ENCODE measurements around the gene MERTK.
"Not testable (repeated sequence)": the region's sequence is repeated elsewhere in the genome, so short reads cannot be mapped to it uniquely, and the experiment has no call there.

MERTK gene

DNA sequence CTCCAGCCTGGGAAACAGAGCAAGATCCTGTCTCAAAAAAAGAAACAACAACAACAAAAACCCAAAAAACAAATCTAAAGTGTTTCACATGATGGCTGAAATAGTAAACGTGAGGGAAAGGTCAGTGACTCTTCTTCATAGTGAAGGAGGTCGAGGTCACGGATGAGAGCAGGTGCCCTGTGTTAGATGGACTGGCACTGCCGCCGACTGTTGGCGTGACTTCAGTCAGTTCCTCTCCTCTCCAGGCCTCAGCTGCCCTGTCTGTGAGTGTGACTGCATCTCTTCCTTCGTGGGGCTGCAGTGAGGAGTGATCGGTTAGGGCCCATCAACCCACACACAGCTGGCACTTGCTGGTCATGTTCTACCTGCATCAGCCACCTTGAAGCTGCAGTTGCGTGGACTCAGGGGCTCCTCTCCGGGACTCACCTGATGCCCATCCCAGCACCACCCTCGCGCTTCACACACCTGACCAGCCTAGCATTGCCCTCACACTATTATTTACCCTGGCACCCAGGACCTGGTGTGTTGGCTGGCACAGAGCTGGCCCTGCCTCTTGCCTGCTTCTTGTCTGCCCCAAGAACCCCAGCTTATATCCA is 126.6 kb downstream of the MERTK start:
- H3K9me3 Mint-ChIP-seq: no peaks in the 10 kb centered on the region
- no peaks in the 10 kb centered on the region for H3K36me3 Mint-ChIP-seq (ENCODE audit: insufficient read depth)
- no peak overlapping the region for H3K27ac Mint-ChIP-seq
- no peaks in the 10 kb centered on the region for H3K4me1 Mint-ChIP-seq (ENCODE audit: low read depth in 2 of 2)
- no peak for DNase-seq
- H3K4me3 Mint-ChIP-seq: no peak overlapping the region
- H3K27me3 Mint-ChIP-seq: peaks cover 26 to 33% of the 10 kb centered on the region in 2 donors
- no peak for ATAC-seq (replicated peaks)

DNA sequence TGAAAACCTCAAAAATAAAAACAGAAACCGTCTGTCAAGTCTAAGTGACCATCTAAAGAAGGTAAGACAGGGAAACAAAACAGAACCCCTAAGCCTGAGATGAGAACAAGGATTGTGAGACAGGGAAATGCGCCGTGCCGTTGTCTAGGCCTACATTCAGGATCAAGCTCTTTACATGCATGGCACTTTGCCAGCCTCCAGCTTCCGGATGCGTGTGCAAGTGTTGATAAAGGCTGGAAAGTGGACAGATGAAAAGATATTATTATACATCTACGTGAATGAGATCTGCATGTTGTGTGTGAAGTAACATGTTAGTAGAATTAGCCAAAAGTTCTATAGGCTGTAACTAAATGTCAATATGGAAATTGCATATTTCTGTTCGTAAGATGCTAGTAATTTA is 128.1 kb downstream of the MERTK start:
- Mint-ChIP-seq H3K36me3 (ENCODE audit: insufficient read depth) (no peaks in the 10 kb centered on the region), H3K27me3 (peaks cover 11 to 26% of the 10 kb centered on the region in 2 donors), H3K4me1 (ENCODE audit: low read depth in 2 of 2) (no peaks in the 10 kb centered on the region), H3K9me3 (no peaks in the 10 kb centered on the region), H3K4me3 (no peak overlapping the region), H3K27ac (no peak overlapping the region)
- DNase-seq (no peak), ATAC-seq (replicated peaks) (no peak)

DNA sequence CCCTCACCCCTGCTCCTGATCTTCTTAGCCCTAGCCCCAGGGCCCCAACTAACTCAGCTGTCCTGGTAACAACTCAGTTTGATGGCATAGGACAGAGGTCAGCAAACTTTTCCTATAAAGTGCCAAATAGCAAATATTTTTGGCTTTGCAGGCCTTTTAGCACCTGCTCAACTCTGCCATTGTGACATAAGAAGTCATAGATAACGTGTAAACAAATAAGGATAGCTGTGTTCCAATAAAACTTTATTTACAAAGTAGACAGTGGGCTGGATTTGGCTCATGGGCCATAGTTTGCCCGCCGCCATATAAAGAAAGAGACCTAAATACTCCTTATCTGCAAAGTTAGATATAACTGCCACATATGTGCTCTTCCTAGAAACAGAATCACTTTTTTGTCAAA is 129.4 kb downstream of the MERTK start:
- Mint-ChIP-seq H3K9me3 (no peaks in the 10 kb centered on the region), H3K36me3 (ENCODE audit: insufficient read depth) (no peaks in the 10 kb centered on the region), H3K4me1 (ENCODE audit: low read depth in 2 of 2) (no peaks in the 10 kb centered on the region), H3K27me3 (peaks cover 0 to 21% of the 10 kb centered on the region in 2 donors), H3K4me3 (no peak overlapping the region), H3K27ac (no peak overlapping the region)
- DNase-seq: no peak
- no peak for ATAC-seq (replicated peaks)

DNA sequence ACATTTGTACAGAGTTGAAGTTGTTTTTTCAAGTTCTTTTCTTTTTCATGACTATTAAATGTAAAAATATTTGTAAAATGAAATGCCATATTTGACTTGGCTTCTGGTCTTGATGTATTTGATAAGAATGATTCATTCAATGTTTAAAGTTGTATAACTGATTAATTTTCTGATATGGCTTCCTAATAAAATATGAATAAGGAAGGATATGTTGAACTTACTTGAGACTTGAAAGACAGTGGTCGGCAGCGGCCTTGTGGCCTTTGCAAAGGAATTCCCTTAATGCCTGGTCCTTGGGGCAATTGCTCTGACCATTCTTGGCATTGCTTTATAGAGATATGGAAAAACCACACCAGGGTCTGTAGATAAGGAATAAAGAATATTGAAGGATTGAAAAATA is 130.8 kb downstream of the MERTK start:
- ATAC-seq (replicated peaks) (no peak), DNase-seq (no peak)
- no peaks in the 10 kb centered on the region for H3K36me3 Mint-ChIP-seq (ENCODE audit: insufficient read depth)
- no peak overlapping the region for H3K27ac Mint-ChIP-seq
- peaks cover 0 to 21% of the 10 kb centered on the region in 2 donors for H3K27me3 Mint-ChIP-seq
- no peaks in the 10 kb centered on the region for H3K4me1 Mint-ChIP-seq (ENCODE audit: low read depth in 2 of 2)
- H3K4me3 Mint-ChIP-seq: no peak overlapping the region
- no peaks in the 10 kb centered on the region for H3K9me3 Mint-ChIP-seq

DNA sequence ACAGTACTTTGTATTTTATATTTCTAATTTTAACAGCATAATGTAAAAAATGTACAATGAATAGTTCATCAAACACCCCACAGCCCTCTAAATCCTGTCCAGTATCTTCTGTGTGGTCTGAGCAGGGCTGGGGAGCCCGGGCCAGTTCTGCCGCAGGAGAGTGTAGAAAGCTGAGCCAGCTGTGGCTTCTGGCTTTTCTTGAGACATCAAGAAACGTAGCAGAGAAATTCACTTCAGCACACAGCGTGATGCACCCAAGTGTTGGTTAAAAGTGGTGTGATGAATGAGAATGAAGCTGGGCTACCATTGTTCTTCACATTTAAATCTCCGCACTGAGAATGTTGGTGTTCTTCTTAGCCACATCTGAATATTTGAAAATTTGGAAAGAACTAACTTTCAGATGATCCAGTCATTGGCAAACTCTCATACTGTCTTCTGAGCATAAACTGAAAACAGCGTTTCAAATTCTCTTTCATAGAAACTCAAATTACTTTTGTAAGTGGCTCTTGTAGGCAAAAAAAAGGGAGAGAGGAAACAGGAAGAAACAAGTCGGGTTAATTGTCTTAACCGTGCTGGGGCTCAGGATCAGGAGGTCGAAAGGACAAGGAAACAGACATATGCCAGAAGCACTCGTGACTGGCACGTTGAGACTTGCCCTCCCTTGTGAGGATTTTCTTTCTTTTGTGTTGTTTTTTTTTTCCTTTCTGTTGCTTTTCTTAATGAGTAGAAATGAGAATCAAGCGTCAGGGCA is 133.2 kb downstream of the MERTK start:
- H3K4me3 Mint-ChIP-seq: no peak overlapping the region
- no peaks in the 10 kb centered on the region for H3K4me1 Mint-ChIP-seq (ENCODE audit: low read depth in 2 of 2)
- H3K27me3 Mint-ChIP-seq: peaks cover 0 to 21% of the 10 kb centered on the region in 2 donors
- no peaks in the 10 kb centered on the region for H3K9me3 Mint-ChIP-seq
- ATAC-seq (replicated peaks) (no peak), DNase-seq (no peak)
- no peak overlapping the region for H3K27ac Mint-ChIP-seq
- peaks cover 4% of the 10 kb centered on the region for H3K36me3 Mint-ChIP-seq (ENCODE audit: insufficient read depth)

DNA sequence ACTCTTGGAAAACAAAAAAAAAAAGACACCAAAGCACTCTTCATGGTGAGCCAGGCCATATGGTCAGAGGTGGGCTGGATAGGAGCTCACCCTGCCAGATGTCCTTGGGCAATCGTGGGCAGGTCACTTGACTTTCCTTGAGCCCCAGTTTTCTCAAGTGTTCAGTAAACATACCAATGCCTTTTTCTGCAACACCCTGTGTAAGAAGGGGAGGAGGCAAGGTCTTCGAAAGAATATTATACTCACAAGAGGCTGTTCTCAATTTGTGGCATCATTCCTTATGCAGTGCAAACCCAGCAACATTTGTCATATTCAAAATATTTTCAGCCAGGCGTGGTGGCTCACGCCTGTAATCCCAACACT is 133.8 kb downstream of the MERTK start:
- no peak for ATAC-seq (replicated peaks)
- H3K27ac Mint-ChIP-seq: no peak overlapping the region
- peaks cover 4% of the 10 kb centered on the region for H3K36me3 Mint-ChIP-seq (ENCODE audit: insufficient read depth)
- H3K4me3 Mint-ChIP-seq: no peak overlapping the region
- no peaks in the 10 kb centered on the region for H3K4me1 Mint-ChIP-seq (ENCODE audit: low read depth in 2 of 2)
- H3K9me3 Mint-ChIP-seq: no peaks in the 10 kb centered on the region
- peaks cover 0 to 21% of the 10 kb centered on the region in 2 donors for H3K27me3 Mint-ChIP-seq
- no peak for DNase-seq

DNA sequence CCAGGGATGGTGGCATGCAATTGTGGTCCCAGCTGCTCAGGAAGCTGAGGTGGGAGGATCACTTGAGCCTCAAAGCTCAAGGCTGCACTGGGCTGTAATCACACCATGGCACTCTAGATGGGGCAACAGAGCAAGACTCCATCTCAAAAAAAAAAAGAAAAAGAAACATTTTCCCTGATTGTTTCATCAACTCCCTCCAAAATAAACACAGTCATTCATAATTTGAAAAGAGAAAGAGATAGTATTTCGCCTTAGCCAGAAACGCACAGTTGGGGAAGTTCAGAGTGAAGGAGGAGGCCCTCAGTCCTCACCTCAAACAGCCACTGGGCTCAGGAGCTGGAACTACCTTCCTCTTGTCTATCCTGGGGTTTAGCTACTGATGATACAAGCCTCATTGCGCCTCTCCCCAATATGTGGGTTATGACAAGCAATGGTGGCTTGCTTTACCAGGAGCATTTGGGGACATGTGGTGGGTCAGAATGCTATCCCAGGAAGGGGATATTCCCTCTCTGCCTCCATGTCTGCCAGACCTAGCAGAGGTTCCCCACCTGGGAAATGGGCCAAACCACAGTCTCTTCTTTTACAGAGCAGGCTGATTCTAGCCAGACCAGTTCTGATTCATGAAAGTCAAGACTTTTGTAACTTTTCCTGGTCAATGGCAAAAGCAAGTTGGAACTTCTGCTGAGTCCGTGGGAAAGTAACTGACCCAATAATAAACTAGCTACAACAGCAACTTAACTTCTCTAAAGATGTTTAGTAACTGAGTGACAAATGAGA is 134.5 kb downstream of the MERTK start:
- DNase-seq: no peak
- H3K4me3 Mint-ChIP-seq: no peak overlapping the region
- H3K36me3 Mint-ChIP-seq (ENCODE audit: insufficient read depth): peaks cover 4% of the 10 kb centered on the region
- H3K27ac Mint-ChIP-seq: no peak overlapping the region
- H3K27me3 Mint-ChIP-seq: peaks cover 0 to 21% of the 10 kb centered on the region in 2 donors
- H3K9me3 Mint-ChIP-seq: no peaks in the 10 kb centered on the region
- no peak for ATAC-seq (replicated peaks)
- no peaks in the 10 kb centered on the region for H3K4me1 Mint-ChIP-seq (ENCODE audit: low read depth in 2 of 2)

DNA sequence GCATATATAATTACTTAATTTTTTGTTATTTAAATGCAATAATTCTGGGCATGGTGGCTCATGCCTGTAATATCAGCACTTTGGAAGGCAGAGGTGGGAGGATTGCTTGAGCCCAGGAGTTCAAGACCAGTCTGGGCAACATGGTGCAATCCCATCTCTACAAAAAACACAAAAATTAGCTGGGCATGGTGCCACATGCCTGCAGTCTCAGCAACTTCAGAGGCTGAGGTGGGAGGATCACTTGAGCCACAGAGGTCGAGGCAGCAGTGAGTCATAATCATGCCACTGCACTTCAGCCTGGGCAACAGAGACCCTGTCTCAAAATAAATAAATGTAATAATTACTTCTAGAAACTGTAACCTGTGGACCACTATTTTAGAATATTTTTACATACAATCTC is 135.2 kb downstream of the MERTK start:
- ATAC-seq (replicated peaks): no peak

DNA sequence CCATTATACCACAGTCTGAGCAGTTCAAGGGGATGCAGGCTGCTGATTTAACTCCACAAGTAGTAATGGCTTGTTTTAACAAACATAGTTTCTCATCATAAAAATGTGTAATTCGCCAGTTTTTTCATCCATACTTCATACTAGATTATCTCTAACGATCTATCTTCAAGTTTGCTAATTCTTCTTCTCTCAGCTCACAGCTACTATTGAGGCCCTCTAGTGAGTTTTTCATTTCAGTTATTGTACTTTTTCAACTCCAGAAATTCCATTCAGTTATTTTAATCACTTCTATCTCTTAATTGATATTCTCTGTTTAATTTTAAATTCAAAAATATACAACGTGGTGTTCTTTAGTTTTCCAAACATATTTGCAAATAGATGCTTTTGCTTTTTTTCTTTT is 136.5 kb downstream of the MERTK start:
- no peak overlapping the region for H3K4me3 Mint-ChIP-seq
- no peaks in the 10 kb centered on the region for H3K4me1 Mint-ChIP-seq (ENCODE audit: low read depth in 2 of 2)
- no peak for DNase-seq
- peaks cover 0 to 17% of the 10 kb centered on the region in 2 donors for H3K27me3 Mint-ChIP-seq
- H3K9me3 Mint-ChIP-seq: no peaks in the 10 kb centered on the region
- peaks cover 4% of the 10 kb centered on the region for H3K36me3 Mint-ChIP-seq (ENCODE audit: insufficient read depth)
- no peak overlapping the region for H3K27ac Mint-ChIP-seq
- no peak for ATAC-seq (replicated peaks)

More for the DNA sequence above, 135.2 kb downstream of the MERTK start:
- no peaks in the 10 kb centered on the region for H3K9me3 Mint-ChIP-seq
- H3K27me3 Mint-ChIP-seq: peaks cover 0 to 21% of the 10 kb centered on the region in 2 donors
- H3K4me1 Mint-ChIP-seq (ENCODE audit: low read depth in 2 of 2): no peaks in the 10 kb centered on the region
- no peak for DNase-seq
- H3K36me3 Mint-ChIP-seq (ENCODE audit: insufficient read depth): peaks cover 4% of the 10 kb centered on the region
- no peak overlapping the region for H3K27ac Mint-ChIP-seq
- no peak overlapping the region for H3K4me3 Mint-ChIP-seq

DNA sequence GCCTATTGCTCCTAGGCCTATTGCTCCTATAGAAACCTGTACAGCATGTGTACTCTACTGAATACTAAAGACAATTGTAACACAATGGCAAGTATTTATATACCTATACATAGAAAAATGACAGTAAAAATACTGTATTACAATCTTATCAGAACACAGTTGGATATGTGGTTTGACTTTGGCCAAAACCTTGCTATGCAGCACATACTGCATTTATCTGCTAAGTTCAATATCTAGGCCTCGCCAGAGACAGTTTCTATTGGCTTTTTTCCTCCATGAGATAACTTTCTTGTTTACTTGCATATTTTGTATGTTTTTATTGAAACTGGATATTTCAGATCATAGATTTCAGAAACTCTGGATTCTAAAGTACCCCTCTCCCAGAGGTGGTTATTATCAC is 137.4 kb downstream of the MERTK start:
- no peak overlapping the region for H3K4me3 Mint-ChIP-seq
- no peaks in the 10 kb centered on the region for H3K9me3 Mint-ChIP-seq
- ATAC-seq (replicated peaks): no peak

DNA sequence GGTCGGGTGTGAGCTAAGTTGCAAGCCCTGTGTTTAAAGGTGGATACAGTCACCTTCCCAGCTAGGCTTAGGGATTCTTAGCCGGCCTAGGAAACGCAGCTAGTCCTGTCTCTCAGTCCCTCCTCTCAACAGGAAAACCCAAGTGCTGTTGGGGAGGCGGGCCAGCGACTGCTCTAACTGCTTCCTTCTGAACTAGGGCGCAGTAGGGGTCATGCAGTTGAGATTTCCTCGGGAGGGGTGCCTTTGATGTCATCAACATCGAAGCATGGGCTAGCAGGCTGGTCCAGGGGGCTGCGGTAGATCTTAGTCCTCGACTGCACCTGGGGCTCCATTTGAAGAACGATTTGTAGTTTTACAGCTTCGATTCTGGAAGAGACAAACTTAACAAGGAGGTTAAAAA is 141.1 kb downstream of the MERTK start:
- H3K27ac Mint-ChIP-seq; H3K4me3 Mint-ChIP-seq; H3K36me3 Mint-ChIP-seq (ENCODE audit: insufficient read depth); ATAC-seq (replicated peaks); H3K4me1 Mint-ChIP-seq (ENCODE audit: low read depth in 2 of 2); DNase-seq; H3K27me3 Mint-ChIP-seq; H3K9me3 Mint-ChIP-seq: not testable (repeated sequence)

More for the DNA sequence above, 137.4 kb downstream of the MERTK start:
- Mint-ChIP-seq H3K36me3 (ENCODE audit: insufficient read depth) (peaks cover 4% of the 10 kb centered on the region), H3K4me1 (ENCODE audit: low read depth in 2 of 2) (no peaks in the 10 kb centered on the region), H3K27me3 (peaks cover 0 to 8% of the 10 kb centered on the region in 2 donors), H3K27ac (no peak overlapping the region)
- no peak for DNase-seq

DNA sequence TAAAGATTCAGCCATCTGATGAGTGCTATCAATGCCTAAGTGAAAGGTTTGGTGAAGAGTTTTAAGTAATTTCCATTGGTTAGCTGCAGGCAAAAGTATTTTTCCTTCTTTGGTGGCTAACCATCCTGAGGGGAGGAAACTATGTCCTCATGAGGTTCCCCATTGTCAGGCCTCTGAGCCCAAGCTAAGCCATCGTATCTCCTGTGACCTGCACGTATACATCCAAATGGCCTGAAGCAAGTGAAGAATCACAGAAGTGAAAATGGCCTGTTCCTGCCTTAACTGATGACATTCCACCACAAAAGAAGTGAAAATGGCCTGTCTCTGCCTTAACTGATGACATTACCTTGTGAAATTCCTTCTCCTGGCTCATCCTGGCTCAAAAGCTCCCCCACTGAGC is 141.7 kb downstream of the MERTK start:
- not testable (repeated sequence) for H3K36me3 Mint-ChIP-seq (ENCODE audit: insufficient read depth); H3K9me3 Mint-ChIP-seq; DNase-seq; H3K27me3 Mint-ChIP-seq; H3K4me1 Mint-ChIP-seq (ENCODE audit: low read depth in 2 of 2); H3K4me3 Mint-ChIP-seq; ATAC-seq (replicated peaks); H3K27ac Mint-ChIP-seq

DNA sequence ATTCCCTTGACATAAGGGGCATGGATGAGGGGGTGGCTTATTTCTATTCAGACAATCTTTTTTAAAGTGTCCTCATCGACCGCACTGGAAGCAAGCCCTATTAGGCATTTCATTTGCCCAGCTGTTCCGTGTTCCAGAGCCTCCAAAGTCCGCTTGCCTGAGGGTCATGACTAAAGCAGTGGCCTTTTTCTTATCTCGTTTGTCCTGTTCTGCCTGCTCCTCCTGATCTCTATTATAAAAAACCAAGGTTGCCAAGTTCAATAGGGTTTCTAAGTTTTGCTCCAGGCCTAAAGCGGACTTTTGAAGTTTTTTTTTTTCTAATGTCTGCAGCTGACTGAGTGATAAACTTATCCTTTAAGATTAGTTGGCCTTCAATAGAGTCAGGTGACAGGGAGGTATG is 143.1 kb downstream of the MERTK start:
- not testable (repeated sequence) for H3K4me1 Mint-ChIP-seq (ENCODE audit: low read depth in 2 of 2); H3K36me3 Mint-ChIP-seq (ENCODE audit: insufficient read depth); H3K27ac Mint-ChIP-seq; H3K27me3 Mint-ChIP-seq; H3K9me3 Mint-ChIP-seq; ATAC-seq (replicated peaks); DNase-seq; H3K4me3 Mint-ChIP-seq
